Stimulated activated CD4-positive, alpha-beta T cell treated with anti-CD3 and anti-CD28 coated beads, Interleukin-4, amount 100 ng/mL, for 24 hours (primary cell): ENCODE results near the gene MOV10L1.

ENCODE experiments used
- DNase-seq: peaks from one replicate; pipeline ENCODE4 v3.0.0-alpha.2; 2020

The MOV10L1 gene

DNA sequence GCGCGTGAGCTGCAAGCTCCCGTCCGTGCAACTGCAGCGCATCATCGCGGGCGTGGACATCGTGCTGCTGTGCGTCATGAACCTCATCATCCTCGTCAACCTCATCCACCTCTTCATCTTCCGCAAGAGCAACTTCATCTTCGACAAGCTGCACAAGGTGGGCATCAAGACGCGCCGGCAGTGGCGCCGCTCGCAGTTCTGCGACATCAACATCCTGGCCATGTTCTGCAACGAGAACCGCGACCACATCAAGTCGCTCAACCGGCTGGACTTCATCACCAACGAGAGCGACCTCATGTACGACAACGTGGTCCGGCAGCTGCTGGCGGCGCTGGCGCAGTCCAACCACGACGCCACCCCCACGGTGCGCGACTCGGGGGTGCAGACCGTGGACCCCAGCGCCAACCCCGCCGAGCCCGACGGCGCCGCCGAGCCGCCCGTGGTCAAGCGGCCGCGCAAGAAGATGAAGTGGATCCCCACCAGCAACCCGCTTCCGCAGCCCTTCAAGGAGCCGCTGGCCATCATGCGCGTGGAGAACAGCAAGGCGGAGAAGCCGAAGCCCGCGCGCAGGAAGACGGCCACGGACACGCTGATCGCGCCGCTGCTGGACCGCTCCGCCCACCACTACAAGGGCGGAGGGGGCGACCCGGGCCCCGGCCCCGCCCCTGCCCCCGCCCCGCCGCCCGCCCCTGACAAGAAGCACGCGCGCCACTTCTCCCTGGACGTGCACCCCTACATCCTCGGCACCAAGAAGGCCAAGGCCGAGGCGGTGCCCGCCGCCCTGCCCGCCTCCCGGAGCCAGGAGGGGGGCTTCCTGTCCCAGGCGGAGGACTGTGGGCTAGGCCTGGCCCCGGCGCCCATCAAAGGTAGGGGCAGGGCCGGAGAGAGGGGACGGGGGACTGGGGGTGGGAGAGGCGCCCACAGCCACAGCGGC, 88.0 kb downstream of the MOV10L1 start:
- no peak for DNase-seq

DNA sequence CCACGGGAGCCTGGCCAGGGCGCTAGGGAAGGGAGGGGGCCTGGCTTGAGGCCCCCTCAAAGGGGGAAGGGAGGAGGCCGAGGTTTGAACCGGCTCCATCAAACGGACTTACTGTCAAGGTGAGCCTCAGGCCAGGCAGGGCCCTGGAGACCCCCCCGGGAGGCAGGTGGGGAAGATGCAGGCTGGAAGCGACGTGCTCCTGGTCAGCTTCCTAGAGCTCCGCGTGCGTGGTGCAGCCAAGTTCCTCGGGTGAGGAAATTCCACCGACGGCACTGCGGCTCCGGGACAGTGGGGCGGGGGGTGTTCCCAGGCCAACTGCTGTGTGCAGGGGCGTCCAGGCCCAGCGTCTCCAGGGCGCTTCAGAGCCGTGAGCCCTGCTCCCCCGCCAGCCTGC, 88.7 kb downstream of the MOV10L1 start:
- no peak for DNase-seq

DNA sequence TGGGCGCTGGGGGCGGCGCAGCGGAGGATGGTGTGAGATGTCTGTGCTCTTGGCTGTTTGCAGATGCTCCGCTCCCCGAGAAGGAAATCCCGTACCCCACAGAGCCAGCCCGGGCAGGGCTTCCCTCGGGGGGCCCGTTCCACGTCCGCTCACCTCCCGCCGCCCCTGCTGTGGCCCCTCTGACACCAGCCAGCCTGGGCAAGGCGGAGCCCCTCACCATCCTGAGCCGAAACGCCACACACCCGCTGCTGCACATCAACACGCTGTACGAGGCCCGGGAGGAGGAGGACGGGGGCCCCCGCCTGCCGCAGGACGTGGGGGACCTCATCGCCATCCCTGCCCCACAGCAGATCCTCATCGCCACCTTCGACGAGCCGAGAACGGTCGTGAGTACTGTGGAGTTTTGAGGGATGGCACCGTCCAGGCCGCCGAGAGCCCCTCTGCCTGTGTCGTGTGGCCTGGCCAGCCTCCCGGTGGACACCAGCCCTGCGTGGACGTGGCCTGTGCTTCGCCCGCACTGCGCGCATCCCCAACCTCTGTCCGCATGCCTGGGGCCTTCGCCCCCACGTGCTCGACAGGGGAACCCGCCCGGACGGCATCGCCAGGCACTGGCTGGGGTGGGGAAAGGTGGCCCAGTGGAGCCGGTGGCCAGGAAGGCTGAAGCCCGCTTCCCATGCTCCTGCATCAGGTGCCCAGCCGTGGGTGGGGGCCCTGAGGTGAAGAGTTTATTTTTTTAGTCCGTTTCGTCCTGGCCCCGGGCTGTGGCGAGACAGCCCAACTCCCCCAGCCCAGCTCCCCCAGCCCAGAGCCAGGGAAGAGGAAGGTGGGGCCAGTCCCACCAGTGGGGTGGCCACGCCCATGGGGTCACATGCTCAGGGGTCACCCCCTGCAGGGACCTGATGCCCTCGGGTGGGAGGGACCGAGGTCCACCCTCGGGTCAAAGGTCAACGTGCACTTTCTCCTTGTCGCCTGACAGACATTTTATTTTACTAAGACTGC, 89.4 kb downstream of the MOV10L1 start:
- no peak for DNase-seq

DNA sequence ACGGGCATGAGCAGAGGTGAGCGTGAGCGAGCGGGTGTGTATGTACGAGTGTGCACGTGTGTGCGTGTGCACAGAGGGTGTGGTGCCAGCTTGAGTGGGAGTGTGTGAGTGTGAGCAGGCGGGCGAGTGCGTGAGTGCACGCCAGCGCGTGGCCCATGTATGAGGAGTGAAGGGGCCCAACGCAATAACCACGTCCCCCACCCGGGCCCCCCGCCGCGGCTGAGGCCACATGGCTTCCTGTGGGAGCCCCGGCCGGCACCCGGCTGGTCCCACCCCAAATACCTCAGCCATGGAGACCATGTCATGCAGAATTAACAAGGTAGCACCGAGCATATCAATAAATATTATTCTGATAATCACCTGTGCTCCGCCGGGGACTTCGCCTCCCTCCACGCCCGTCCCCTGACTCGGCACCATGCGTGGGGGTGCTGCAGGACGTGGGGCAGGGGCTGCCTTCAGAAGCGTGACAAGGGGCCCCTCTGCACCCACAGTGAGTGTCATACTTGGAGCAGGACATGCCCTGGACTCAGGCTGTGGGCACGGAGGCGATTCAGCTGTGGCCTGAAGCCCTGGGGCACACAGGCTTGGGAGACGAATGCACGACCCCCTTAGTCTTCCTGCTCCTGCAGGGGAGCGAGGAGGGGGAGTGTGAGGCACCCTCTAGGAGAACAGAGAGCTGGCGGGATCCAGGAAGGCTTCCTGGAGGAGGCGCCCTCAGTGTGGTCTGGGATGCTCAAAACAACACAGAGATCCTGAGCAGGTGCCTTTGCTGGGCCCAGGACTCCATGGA, 90.3 kb downstream of the MOV10L1 start:
- DNase-seq: no peak

DNA sequence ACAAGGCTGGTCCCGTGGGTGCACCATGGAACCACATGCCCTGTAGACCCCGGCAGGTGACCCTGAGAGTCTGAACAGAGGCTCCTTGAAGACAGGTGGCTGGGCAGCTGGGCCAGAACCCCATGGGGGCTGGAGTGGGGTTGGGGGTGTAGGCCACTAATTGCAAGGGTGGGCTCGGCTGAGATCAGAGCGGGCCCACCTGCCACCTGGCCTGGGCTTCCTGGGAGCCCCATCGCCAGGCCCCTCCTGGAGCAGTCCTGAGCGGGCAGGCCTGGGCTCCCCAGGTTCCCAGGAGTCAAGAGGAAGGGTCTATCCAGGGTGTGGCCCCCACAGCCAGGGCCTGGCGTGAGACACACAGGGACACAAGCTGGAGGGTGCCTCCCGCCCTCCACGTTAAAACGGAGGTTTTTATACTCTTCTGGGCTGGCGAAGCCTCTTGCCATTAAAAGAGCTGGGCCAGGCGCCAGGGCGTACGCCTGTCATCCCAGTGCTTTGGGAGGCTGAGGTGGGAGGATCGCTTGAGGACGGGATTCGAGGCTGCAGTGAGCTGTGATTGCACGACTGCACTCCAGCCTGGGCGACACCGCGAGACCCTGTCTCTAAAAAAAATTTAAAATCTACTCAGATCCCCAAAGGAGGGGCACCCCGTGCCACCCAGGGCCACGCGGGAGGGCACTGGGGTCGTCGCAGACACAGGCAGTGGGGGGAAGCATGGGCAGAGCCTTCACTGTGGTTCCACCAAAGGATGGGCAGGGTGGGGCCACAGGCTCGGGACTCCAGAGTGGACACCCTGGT, 91.1 kb downstream of the MOV10L1 start:
- DNase-seq: no peak

DNA sequence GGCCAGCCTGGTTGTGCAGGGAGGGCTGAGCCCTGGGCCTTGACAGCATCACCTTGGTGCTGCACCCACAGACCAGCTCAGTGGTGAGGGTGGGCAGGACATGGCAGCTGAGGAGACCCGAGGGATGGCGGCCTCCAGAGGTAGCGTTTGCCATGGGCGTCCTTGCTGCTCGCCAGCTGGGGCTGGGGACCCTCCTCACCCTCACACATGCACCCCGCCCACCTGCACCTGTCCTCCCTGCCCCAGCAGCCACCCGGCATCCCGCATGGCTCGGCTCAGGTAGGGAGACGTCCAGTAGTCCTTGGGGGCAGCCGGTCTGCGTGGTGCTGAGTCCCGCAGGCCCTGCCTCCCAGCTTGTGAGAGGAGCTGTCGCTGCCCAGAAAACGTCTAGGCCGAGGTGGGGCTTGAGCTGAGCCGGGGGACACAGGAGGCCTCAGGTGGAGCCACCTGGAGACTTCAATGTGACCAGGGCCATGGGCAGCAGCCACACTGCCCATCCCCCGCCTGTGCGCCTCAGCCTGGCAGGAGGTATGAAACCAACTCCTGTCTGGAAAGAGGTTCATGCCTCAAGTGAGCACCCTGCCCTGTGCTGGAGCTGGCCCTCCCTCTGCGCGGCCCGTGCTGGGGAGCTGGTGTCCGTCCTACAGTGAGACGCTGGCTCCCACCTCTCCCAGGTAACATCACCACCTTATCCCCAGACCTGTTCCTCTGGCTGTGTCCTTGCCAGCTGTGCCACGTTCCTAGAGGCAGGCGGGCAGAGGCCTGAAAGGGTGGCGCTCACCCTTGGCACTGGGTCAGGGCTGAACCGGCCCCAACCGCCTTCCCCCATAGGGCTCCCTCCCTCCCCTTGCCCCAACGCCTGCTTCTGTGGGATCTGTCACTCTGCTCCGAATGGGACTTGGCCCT, 92.6 kb downstream of the MOV10L1 start:
- no peak for DNase-seq

DNA sequence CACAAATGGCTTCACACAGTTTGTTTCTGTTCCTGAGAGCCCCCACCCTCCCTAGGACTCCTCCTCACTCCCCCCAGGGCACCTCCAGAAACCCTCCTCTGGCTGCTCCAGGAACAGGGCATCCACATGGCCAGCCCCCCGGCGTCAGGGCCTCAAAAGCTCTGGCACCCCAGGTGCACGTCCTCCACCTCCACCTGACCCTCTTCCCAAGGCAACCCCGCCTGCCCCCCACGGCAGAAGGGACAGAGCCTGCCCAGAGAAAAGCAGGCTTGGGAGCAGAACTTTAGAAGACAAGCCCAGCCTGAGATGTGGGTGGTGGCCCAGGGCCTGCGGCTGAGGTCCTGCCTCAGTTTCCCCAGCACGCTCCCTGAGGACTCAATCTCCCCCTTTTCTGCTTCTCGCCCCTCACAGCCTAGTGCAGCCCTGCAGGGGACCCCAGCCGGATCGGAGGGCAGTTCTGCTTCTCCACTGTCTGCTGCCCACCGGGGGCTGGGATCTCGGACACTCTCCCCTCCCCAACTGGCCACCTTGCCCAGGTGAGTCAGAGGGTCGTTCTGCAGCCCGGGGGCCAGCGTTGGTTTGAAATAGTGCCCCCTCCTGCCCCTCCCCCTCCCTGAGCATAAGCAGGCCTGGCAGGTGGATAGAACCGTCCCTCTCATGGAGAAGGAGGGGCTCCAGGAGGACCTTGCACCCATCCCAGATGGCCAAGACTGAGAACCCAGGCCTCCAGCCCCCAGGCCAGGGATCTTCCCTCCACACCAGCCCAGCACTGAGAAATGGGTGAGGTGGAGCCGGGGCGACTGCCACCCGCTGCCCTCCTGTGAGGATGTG, 93.5 kb downstream of the MOV10L1 start:
- no peak for DNase-seq

DNA sequence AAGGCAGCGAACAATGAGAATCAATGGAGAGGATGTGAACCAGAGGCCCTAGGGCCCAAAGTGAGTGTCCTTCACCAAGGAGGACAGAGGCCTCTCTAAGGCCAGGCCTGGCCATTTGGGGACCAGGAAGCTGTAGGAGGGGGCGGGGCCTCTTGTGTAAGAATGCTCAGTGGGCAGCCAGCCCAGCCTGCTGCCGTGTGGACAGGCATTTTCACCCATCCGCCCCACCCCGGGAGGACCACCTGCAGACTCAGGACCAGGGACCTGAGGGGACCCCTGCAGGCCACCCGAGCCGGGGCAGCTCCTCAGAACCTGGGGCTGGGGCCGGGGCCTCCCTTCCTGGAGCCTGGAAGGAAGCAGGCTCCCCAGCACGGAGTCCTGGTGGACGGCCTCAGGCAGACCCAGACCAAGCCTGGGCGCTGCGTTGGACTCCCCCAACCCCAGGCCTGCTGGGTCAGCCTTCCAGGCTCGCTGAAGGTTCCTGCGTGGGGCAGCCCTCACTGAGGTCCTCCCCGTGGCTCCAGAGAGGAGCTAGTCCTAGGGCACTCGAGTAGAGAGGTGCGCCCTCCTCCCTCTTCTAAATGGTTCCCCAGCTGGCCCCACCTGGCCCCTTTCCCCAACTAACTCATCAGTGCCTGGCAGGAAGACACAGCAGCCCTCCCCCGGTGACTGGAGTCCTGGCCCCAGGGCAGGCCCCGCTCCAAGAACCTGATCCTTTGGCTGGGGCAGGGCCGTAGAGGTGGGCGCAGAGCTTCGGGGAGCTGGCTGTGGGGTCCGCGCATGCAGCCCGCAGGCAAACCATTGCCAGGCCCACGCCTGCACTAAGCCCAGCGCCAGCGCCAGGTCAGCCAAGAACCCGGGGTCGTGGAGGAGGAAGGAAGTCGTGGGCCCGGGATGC, 94.4 kb downstream of the MOV10L1 start:
- no peak for DNase-seq

DNA sequence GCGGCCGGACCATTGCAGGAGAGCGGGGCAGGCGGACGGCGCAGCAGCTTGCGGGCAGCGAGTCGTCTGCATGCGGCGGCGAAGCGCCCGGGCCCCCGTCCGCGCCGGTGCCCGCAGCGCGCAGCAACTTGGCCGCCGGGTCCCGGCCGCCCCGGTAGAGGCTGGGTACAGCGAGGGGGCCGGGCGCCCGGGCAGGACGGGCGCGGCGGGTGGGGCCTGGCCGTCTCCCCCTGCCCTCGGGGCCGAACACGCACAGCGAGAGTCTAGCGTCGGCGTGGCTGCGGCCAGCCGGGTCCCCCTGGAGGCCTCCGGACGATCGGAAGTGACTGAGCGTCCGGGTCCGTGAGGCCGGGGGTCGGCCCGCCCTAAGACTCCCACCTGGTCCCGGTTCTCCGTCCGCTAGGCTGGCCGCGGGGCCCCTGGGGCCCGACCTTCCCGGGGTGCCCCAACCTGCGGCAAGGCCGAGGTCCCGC, 95.1 kb downstream of the MOV10L1 start:
- no peak for DNase-seq

DNA sequence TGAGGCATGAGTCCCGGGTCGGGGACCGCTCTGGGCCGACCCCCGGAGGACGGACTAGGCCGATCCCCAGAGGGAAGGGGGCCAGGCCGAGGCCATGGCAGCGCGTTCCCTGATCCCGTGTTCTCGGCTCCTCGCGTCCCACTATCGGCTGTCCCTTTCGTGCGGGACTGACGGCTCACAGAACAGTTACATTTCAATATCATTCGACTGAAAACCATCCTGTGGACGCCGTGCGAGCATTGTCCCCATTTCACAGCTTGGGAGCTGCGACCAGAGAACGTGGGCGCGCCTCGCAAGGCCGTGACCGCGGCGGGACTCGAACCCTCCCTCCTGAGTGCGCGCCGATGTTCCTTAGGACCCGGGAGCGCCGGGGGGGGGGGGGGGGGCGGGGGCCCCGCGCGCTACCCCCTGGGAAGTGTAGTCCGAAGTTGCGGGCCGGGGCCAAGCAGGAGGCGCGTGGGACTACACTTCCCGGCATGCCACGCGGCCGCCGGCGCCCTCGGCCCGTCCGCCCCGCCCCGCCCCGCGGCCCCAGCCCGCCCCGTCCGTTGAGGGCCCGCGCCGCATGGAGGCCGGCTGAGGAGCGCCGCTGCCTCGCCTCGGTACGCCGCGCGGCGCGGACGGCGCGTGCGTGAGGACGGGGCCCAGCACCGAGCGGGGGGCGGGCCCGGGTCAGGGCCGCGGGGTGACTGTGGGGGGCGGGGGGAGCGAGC, 95.7 kb downstream of the MOV10L1 start, which contains the start of gene TRABD:
Gene TRABD, plus strand, starts transcription at position 539 of the 713 bp plus-strand sequence. CDS start 7,148 bp downstream, outside the sequence.
- DNase-seq: peak; percentile 88

DNA sequence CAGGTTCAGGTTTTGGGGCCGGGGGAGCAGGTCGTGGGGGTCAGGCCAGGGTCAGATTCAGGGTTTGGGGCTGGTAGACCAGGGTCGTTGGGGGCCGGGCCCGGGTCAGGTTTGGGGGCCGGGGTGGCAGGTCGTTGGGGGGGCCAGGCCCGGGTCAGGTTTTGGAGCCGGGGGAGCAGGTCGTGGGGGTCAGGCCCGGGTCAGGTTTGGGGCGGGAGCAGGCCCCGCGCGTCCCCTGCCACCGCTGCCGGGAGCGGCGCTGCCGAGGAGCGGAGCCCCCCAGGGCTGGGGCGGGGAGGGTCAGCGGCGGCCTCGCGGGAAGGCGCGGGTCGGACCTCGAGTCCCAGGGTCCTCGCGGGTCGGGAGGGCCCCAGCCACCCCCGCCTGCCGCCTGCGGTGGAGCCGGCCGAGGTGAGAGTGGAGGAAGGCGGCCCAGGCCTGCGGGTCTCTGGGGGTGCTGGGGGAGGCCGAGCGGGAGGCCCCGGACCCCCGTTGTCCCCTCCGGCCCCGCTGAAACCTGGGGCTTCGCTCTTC, 96.4 kb downstream of the MOV10L1 start:
- no peak for DNase-seq

DNA sequence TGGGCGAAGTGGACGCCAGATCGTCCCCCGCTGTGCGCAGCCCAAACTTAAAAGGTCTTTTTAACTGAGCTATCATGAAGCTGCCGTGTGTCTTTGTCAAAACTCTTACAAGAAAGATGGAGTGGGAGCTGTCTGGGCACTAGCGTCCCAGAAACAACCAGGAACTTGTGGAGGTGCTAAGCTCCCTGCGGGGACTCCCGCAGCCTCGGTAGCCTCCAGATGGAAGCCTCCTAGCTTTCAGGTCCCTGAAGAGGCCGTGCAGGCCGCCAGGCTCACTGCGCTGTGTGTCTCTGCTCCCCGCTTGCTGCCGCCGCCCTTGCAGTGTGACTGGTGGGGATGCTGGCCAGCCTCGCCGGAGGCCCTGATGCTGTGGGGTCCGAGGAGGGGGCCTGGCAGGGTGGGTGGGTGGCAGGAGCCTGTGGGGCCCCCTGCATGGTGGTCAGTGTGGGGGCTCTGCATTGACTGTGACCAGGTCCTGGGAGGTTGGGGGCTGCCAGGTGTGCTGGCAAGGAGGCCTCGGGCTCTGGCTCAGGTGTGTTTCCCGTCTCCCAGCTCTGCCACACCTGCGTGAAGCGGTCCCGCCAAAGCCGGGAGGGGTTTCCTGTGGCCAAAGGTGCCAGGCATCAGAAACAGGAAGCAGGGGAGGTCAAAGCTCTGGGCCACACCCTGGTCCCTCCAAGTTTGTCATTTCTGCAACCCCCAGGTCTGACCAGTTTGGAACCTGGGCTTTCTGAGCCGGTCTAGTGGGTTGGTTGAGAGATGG, 97.1 kb downstream of the MOV10L1 start:
- no peak for DNase-seq

DNA sequence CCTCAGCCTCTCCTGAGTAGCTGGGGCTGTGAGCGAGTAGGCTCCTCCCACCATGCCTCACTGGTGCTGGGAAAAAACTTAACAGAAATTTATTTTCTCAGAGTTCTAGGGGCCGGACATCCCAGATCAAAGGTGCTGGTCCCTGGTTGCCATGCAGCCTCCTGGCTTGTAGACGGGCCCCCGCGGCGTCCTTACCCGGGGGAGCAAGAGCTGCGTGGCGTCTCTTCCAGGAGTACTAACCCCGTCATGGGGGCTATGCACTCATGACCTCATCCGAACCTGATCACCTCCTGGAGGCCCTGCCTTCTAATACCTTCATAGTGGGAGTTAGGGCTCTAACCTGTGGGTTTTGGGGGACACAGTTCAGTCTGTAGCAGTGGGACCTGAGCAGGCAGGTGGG, 98.5 kb downstream of the MOV10L1 start:
- DNase-seq: no peak

DNA sequence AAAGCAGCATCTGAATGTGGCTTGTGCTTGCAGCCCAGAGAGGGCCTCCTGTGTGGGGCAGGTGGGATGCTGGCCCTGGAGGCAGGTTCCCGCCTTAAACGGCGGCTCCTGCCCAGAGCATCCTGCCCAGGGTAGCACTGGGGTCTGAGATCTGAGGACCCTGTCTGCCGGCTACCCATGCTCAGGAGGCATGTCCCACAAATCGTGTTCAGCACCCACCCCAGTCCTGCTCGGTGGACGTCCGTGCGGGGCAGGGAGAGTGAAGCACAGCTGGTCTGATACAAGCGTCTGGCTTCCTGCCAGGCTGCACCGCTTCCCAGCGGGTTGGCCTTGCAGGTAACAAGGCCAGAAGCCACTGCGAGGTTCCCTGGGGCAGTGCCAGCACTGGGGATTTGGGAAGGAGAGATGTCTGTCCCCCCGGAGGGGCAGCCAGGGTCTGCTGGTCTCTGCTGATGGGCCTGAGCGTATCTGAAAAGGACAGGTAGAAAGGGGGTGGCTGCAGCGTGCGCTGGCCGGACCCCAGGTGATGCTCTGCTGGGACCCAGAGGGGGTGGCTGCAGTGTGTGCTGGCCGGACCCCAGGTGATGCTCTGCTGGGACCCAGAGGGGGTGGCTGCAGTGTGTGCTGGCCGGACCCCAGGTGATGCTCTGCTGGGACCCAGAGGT, 99.5 kb downstream of the MOV10L1 start:
- no peak for DNase-seq

DNA sequence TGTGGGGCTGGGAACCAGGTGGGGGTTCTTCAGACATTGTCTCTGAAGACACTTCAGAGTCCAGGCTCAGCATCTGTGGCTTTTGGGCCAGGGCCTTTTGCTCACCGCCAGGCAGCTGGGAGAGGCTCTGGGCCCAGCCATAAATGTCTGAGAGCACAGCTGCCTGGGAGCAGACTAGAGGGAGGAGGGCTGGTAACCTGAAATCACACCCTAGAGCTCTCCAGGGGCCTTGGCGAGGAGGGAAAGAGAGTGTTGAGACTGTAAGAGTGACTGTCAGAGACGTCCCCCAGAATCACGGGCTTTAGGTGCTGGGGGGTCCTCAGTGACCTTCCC, 100.0 kb downstream of the MOV10L1 start:
- DNase-seq: no peak
